ENCODE results near the gene POLN. TPM values are rescaled to one million over a fixed set of nuclear protein-coding genes. Genes with fewer than 3 reads are reported as not detected.
"Not testable (repeated sequence)": the region's sequence is repeated elsewhere in the genome, so short reads cannot be mapped to it uniquely, and the experiment has no call there.

The POLN gene
- total RNA-seq, 2 experiments from 2014 or later = 0.92 to 1.0 TPM

DNA sequence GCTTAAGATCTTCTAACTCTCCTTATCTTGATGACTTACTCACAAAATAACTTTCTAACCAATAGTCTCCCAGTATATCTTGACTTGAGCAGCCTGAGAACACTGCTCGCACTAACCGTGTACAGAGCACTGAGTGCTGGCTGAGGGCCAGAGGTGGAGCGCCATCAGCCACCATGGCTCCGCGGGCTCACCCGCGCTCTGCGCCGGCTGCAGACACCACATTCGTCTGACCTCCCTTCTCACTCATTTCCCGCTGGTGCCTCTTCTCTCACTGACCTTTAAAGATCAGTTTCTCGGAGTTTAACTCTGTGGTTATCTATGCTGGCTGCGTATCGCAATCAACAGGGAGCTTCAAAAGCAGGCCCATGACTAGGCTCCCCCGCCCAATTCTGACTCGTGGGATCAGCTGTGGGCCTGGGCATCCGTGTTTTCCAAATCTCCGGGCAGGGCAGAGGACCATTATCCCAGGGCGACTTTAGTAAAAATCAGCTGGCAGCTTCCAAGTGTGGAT, 78.6 kb downstream of the POLN start:
- H3K4me3 Mint-ChIP-seq = no peak overlapping the region
- no peak for DNase-seq
- no peaks in the 10 kb centered on the region for H3K4me1 Mint-ChIP-seq
- H3K9me3 Mint-ChIP-seq = no peaks in the 10 kb centered on the region
- H3K36me3 Mint-ChIP-seq = peaks cover 2% of the 10 kb centered on the region
- H3K27me3 Mint-ChIP-seq = no peaks in the 10 kb centered on the region
- H3K27ac Mint-ChIP-seq = no peak overlapping the region

GRCh38 chr4:2161092-2161703, 80.7 kb downstream of the POLN start:
- H3K9me3 Mint-ChIP-seq, H3K4me3 Mint-ChIP-seq, H3K27me3 Mint-ChIP-seq, H3K36me3 Mint-ChIP-seq, DNase-seq, H3K27ac Mint-ChIP-seq, H3K4me1 Mint-ChIP-seq: not testable (repeated sequence)

- no peaks in the 10 kb centered on the region for H3K9me3 Mint-ChIP-seq
- no peak overlapping the region for H3K4me3 Mint-ChIP-seq
- H3K36me3 Mint-ChIP-seq = peaks cover 2% of the 10 kb centered on the region
- H3K27ac Mint-ChIP-seq = no peak overlapping the region
- DNase-seq = no peak
- H3K4me1 Mint-ChIP-seq = no peaks in the 10 kb centered on the region
- no peaks in the 10 kb centered on the region for H3K27me3 Mint-ChIP-seq
These were observed 82.0 kb downstream of the POLN start for GRCh38 chr4:2159931-2160330.

GRCh38 chr4:2155246-2155645, 86.7 kb downstream of the POLN start:
- Mint-ChIP-seq H3K36me3 (no peaks in the 10 kb centered on the region), H3K9me3 (peaks cover 2% of the 10 kb centered on the region), H3K27ac (no peak overlapping the region), H3K4me1 (no peaks in the 10 kb centered on the region), H3K4me3 (no peak overlapping the region), H3K27me3 (no peaks in the 10 kb centered on the region)
- DNase-seq = no peak

DNA sequence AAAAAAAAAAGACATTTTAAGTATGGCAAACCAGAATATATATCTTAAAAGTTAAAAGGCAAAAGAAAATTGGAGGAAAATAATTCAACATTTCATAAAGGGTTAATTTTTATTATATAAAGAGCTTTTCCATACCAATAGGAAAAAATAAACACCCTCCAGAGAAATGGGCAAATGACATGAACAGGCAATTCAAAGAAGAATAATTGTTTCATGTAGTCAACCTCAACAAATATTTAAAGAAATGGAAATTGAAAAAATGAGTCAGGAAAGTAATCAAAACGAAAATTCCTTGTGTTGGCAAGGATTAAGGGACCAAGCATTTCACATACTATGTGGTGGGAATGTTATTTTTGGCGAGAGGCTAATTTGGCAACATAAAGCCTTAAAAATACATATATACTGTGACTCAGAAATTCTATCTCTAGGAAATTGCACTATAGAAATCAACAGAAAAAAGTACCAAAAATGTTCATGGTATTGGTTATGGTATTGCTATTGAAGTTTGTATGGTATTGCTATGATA, 87.6 kb downstream of the POLN start:
- H3K4me3 Mint-ChIP-seq = no peak overlapping the region
- H3K27me3 Mint-ChIP-seq = no peaks in the 10 kb centered on the region
- no peaks in the 10 kb centered on the region for H3K36me3 Mint-ChIP-seq
- peaks cover 2% of the 10 kb centered on the region for H3K9me3 Mint-ChIP-seq
- H3K27ac Mint-ChIP-seq = no peak overlapping the region
- no peak for DNase-seq
- no peaks in the 10 kb centered on the region for H3K4me1 Mint-ChIP-seq

GRCh38 chr4:2151544-2151943, 90.4 kb downstream of the POLN start:
- DNase-seq = no peak
- Mint-ChIP-seq H3K4me1 (no peaks in the 10 kb centered on the region), H3K36me3 (no peaks in the 10 kb centered on the region), H3K9me3 (peaks cover 2% of the 10 kb centered on the region), H3K27me3 (no peaks in the 10 kb centered on the region), H3K27ac (no peak overlapping the region), H3K4me3 (no peak overlapping the region)

DNA sequence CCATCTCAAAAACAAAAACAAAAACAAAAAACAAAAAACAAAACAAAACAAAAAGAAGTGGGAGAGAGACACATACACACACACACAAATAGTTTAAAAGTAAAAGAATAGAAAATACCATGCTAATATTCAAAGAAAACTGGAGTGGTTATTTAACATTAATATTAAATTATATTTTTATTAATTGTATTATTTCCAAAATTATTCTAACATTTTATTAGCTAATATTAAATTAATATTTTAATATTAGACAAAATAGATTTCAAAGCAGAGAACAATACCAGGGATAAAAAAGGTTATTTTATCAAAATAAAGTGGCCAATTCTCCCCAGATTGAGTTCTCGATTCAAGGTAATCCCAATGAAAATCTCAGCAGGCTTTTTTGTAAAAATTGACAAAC, 91.8 kb downstream of the POLN start:
- no peak for DNase-seq
- Mint-ChIP-seq H3K27ac (no peak overlapping the region), H3K4me3 (no peak overlapping the region), H3K9me3 (peaks cover 2% of the 10 kb centered on the region), H3K36me3 (no peaks in the 10 kb centered on the region), H3K4me1 (no peaks in the 10 kb centered on the region), H3K27me3 (no peaks in the 10 kb centered on the region)

DNA sequence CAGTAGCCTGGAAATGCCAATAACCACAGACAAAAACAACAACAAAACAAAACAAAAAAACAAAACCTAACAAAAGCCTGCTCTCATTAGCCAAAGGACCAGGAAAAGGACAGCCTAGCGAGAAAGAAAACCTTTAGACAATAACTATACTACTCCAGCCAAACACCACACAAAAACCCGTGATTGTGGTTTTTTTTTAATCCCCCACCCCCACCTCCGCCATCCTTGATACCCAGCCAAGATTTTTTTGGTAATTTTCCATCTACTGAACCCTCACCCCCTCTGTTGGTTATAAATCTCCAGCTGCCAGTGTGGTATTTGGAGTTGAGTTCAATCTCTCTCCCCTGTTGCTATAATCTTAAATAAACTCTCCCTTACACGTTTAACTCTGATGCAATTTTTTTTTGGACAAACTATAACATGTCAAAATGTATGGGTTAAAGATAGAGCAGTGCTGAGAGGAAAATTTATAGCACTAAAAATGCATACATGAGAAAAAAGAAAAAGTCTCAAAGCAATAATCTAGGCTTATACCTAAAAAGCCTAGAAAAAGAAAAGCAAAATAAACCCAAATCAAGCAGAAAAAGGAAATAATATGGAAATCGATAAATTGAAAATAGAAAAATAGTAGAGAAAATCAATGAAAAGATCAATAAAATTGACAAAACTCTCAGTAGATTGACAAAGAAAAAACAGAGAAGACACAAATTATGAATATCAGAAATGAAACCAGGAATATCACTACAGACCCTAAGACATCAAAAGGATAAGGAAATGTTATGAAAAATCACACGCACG, 99.1 kb downstream of the POLN start:
- no peak for DNase-seq
- H3K4me1 Mint-ChIP-seq = peaks cover 29% of the 10 kb centered on the region
- no peaks in the 10 kb centered on the region for H3K27me3 Mint-ChIP-seq
- H3K4me3 Mint-ChIP-seq = peak overlapping the region; percentile 38
- peaks cover 1% of the 10 kb centered on the region for H3K36me3 Mint-ChIP-seq
- no peaks in the 10 kb centered on the region for H3K9me3 Mint-ChIP-seq
- H3K27ac Mint-ChIP-seq = peak overlapping the region; percentile 78

DNA sequence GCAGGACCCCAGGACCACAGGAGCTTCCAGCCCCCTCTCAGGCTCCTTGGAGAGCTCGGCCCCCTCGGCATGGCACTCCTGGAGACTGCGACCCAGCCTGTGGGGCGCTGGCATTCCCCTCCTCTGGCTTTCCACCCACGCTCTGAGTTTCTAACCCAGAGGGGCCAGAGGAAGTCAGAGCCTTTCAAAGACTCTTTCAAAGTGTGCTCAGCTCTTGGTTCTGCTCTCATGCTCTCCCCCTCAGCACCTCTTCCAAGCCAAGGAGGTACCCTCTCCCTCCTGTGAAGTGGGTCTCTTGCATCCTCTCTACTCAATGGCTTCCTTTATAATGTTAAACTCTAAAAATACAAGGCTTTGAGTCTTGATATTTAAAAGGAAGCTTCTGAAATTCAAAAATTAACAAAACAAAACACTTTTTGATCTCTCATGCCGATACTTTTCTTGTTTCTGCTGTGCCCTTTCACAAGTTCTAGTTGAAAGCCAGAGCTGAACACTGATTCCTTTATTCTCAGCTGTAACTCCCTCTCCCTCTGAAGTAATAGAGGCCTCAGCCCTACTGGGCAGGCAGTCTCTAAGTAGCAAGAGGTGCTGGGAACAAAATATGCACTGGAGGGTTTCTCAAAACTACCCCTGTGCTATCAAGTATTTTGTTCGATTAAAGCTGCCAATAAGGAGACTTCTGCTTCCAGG, 100.0 kb downstream of the POLN start:
- Mint-ChIP-seq H3K27me3 (no peaks in the 10 kb centered on the region), H3K4me1 (peaks cover 29% of the 10 kb centered on the region), H3K36me3 (peaks cover 1% of the 10 kb centered on the region), H3K4me3 (peak overlapping the region; percentile 38), H3K9me3 (no peaks in the 10 kb centered on the region), H3K27ac (peak overlapping the region; percentile 78)
- peak; percentile 48 for DNase-seq

- Mint-ChIP-seq H3K9me3 (no peaks in the 10 kb centered on the region), H3K27me3 (no peaks in the 10 kb centered on the region), H3K4me1 (peaks cover 29% of the 10 kb centered on the region), H3K27ac (peak overlapping the region; percentile 78), H3K4me3 (no peak overlapping the region), H3K36me3 (peaks cover 1% of the 10 kb centered on the region)
- DNase-seq = no peak
These were observed 100.7 kb downstream of the POLN start for GRCh38 chr4:2141022-2141761.

DNA sequence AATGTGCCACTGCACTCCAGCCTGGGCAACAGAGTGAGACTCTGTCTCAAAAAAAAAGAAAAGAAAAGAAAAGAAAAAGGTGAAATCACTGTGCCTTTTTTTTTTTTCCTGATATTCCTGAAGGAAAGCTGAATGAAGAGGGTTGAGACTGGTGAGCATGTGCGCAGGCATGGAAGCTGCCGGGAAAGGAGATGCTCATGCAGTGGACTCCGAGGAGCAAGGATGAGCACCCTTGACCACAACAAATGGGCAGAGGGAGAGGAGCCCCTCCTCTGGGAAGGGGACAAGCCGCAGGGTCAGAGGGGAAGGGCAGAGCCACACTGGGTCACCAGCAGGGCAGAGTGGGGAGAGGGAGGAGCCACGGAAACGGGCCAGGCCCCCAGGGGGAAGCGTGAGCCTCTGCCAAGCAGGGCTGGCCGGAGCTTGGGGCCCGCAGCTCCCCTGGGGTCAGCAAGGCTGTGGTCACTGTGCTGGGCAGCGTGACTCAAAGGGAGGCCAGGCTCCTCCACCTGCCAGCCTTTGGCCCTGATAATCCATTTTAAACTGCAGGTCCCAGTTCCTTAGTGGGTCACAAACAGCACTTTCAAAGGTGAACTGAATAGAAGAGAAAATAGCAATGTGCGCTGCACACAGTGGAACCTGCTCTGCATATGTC, 102.9 kb downstream of the POLN start:
- no peak for DNase-seq
- Mint-ChIP-seq H3K4me1 (peaks cover 42% of the 10 kb centered on the region), H3K27me3 (no peaks in the 10 kb centered on the region), H3K36me3 (peaks cover 1% of the 10 kb centered on the region), H3K9me3 (peaks cover 3% of the 10 kb centered on the region), H3K27ac (no peak overlapping the region), H3K4me3 (no peak overlapping the region)

DNA sequence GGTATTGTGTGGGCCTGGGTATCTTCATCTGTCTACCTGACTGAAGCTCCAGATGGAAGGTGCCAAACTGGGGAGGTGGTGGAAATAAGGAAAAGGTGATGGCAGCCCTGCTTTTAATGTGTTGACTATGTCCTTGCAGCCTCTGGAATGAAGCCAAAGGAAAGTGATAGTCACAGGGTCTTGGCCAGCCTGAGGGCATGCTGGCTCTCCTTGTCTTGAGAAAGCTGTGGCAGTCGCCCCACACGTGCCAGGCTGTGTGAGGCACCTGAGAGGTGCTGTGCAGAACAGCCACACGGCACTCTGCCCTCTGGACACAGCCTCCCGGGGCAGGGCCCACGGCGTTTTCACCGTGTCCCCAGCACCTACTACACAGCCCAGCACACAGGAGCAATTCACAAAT, 105.2 kb downstream of the POLN start:
- DNase-seq = no peak
- Mint-ChIP-seq H3K4me1 (peaks cover 24% of the 10 kb centered on the region), H3K27me3 (no peaks in the 10 kb centered on the region), H3K9me3 (peaks cover 19% of the 10 kb centered on the region), H3K4me3 (no peak overlapping the region), H3K27ac (no peak overlapping the region), H3K36me3 (peaks cover 4% of the 10 kb centered on the region)

DNA sequence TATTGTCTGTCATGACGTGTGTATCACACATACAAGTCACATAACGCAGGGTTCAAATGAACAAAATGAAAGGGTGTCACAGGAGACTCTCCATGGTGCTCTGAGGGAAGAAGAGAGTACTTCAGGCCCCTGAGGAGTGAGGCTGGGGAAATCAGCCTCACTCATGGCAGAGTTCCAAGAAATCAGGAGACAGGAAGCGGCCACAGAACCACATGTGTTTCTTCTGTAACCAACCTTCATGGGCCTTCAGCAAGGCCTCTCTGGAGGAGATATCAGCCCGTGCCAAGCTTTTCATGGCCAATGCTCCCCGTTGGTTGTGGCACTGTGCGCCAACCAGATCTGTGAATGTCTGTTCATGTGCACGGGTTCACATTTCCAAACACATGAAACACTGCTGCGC, 106.8 kb downstream of the POLN start:
- Mint-ChIP-seq H3K27me3 (no peaks in the 10 kb centered on the region), H3K4me3 (peak overlapping the region; percentile 0), H3K27ac (peak overlapping the region; percentile 26), H3K4me1 (peaks cover 13% of the 10 kb centered on the region), H3K36me3 (peaks cover 4% of the 10 kb centered on the region), H3K9me3 (peaks cover 22% of the 10 kb centered on the region)
- peak; percentile 30 for DNase-seq

GRCh38 chr4:2132438-2132837, 109.5 kb downstream of the POLN start:
- Mint-ChIP-seq H3K9me3 (peaks cover 22% of the 10 kb centered on the region), H3K4me3 (no peak overlapping the region), H3K4me1 (peaks cover 13% of the 10 kb centered on the region), H3K27me3 (no peaks in the 10 kb centered on the region), H3K36me3 (peaks cover 4% of the 10 kb centered on the region), H3K27ac (no peak overlapping the region)
- no peak for DNase-seq
